ENCODE data around the gene SLC2A4.

- TF ChIP-seq CHD1 (IDR thresholded peaks at IDR 0.05; ENCODE audit: low read depth, low read length) (no peak), CTCF (conservative IDR thresholded peaks at IDR 0.05; ENCODE audit: low read depth, low read length) (no peak)
Observed at GRCh38 chr17:7313890-7314718, 32.6 kb downstream of the SLC2A4 start.

Data from IMR-90 (cell line).